D341Med (cell line): ENCODE results near the gene PNPLA5.
A peak's percentile ranks its signal among the peaks of the same experiment; 100 is the strongest.

Experiments
- DNase-seq: peaks from one replicate; pipeline ENCODE4 v3.0.0; 2012; ENCODE audit warnings: low spot score

Gene PNPLA5

DNA sequence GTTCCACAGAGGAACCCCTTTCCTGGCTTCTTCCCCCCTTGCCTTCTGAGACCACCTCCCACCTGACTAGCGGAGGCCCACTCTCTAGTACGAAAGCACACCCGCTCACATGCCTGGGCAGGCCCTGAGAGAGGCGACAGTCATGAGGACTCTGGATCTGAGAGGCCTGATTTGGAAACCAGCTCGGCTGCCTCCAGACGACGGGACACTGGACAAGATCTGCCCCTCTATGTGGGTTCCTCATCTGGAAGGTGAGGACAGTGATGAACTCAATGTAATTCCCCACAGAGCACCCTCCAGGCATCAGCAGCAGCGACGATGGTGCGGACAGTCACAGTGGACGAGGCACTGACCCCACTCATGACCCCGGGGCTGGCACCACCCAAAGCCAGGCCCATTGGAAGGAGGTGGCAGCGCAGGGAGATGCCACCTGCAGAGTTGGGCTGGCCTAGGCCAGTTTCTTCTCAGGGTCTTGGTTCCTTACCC is 37.0 kb downstream of the PNPLA5 start:
- DNase-seq: no peak

DNA sequence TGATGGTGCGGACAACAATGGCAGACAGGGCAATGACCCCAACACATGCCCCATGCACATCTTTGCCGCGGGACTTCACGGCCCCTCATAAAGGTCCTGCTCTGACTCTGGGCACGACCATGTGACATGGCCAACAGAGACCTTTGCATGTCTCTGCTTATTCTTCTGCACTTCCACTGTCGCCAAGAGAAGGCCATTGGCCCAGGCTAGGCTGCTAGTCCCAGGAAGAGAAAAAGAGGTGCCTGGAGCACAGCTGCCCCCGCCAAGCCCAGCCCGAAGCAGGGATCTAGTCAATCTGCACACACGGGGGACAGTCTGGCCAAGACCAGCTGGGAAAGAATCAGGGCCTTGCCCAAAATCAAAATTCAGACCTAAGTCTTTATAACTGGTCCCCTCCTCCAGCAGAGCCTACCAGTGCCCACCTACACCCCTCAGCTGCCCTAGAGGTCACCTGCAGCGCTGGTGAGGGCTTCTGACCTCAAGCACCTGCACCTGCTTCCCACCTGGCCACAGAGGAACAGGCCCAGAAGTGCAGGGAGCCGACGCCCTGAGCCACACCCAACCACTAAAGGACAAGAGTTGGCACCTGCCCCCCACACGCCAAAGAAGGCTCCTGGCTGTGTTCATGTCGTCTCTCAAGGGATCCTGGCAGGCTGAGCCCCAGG is 37.6 kb downstream of the PNPLA5 start:
- DNase-seq: no peak

DNA sequence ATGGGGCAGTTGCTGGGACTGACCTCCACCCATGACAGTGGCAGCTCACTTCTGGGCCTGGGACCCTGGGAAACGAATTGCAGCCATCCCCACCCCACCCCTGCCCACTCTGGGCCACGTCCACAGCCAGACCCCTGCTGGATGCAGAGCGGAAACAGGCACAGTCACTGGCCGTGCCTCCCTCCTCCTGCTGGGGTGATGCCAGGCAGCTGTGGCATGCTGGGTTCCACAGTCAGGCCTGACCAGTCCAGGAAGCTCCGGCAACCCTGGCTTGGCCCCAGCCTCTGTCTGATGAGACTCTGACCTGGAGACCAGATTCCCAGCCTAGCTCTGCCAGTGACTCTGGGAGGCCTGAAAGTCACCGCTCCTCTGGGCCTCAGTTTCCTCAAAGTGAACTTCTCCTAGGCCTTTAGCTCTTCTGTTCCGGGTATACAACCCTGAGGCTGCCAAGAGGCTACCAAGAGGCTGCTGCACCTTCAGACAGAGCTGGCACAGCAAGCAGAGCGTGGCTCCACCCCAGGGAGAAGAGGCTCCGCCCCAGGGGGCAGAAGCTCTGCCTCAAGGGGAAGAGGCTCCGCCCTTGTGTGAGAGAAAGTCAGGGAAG is 38.4 kb downstream of the PNPLA5 start:
- no peak for DNase-seq

DNA sequence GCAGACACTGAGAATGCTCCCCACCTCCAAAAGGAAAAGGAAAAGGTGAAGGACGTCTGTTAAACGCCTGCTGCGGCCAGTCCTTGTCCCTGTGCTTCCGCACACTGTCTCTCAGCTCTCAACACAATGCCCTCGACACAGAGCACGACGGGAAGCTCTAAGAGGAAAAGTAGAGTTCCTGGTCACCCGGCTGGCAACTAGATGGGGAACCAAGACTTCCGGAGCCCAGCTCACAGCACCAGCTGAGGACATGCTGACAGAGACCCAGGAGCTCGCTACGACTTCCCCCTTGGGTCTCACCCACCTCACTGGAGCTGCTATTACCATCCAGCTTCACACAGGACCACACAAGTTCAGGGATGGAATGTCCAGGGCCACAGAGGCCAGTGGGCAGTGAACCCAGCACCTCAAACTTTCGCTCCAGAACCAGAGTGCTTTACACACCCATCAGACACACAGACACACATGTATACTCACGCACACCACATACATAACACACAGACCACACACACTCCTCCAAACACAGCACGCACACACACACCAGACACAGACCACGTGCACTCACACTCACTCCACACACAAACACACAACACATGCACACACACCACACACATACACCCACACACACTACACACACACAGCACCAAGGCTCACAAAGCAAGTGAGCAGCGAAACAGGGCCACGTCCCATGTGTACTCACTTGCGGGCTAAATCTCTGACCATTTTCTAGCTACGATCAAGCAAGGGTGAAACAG is 39.1 kb downstream of the PNPLA5 start:
- DNase-seq: no peak

DNA sequence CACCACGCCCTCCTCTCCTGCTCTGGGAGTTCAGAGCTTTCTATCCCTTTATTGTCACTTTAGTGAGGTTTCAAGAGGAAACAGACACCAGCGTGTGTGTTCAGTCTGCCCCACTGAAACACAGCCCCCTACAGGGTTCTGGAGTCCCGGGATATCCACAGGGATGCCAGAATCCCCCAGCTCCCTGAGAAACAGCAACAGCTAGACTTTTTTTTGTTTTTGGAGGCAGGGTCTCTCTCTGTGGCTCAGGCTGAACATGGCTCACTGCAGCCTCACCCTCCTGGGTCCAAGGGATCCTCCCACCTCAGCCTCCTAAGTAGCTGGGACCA is 39.9 kb downstream of the PNPLA5 start:
- DNase-seq: no peak

DNA sequence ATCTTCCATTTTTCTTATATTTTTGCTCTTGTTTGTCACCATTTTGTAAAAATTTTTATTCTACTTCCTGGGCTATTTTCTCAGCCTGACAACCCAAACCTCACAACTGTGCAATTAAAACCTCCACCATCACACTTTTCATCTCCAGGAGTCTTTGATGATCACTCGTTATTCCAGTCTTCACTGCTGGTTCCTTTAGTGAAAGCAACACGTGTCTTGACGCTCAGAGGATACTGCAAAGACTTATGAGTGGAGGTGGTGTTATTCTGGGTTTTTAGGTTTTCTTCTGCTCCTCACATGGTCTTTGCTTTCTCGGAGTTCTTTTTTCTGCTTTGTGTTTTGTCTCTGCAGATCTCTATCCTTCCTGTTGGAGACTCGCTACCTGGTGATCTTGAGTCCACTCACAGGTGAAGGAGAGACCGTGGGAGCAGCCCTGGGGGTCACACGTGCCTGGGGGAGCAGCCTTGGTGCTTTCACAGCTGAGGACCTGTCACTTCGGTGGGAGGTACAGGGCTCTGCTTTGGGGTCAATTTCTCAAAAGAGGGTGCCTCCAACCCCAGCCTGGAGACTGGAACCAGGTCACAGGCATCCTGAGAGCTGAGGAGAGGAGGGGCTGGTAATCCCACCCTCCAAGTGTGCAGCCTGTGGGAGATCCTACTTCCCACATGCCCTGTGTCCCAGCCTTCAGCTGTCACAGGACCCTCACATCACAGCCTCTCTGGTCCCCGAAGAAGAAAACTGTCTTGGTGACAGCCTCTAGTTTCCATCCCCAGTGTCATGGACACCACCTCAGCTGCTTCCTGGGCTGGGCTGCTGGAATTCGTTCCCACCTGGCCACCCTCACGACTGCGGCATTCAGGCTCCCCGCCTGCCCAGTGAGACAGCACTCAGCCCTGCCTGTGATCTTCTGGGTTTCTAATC is 40.5 kb downstream of the PNPLA5 start:
- DNase-seq: peak; percentile 23

DNA sequence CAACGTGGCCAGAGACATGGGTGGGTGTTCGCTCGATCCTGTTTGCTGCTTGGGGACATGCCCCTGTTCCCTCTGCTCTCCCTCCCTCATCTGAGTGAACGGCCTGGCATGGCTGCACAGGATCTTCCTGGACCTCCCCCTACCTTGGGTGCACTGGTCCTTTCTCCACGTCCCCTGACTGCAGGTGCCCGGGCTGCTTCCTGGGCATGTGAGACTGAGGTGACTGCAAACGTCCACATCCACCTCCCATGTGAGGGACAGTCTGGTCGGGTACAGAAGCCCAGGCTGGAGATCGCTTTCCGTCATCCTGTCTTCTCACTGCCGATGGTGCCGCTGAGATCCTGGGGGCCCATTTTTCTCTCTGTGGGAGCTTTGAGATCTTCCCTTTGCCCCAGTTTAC is 41.3 kb downstream of the PNPLA5 start:
- DNase-seq: no peak

DNA sequence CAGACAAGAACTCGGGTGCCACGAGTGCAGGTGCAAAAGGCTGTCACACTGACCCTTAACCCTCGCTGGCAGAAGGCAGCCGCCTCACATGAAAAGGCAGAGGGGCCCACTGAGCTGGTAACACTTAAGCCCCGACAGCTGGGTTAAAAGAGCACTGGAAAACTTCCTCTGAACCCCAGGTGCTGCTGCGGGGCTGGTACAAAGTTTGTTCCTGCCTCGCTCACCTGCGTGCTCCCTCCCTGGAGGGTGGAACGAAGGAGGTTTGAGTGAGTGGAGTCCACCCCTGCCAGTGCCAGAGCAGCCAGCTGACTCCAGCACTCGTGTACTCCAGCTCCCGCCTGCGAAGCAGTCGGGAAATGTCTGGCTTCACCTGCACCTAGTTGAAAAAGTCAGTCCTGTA is 42.1 kb downstream of the PNPLA5 start:
- DNase-seq: no peak

DNA sequence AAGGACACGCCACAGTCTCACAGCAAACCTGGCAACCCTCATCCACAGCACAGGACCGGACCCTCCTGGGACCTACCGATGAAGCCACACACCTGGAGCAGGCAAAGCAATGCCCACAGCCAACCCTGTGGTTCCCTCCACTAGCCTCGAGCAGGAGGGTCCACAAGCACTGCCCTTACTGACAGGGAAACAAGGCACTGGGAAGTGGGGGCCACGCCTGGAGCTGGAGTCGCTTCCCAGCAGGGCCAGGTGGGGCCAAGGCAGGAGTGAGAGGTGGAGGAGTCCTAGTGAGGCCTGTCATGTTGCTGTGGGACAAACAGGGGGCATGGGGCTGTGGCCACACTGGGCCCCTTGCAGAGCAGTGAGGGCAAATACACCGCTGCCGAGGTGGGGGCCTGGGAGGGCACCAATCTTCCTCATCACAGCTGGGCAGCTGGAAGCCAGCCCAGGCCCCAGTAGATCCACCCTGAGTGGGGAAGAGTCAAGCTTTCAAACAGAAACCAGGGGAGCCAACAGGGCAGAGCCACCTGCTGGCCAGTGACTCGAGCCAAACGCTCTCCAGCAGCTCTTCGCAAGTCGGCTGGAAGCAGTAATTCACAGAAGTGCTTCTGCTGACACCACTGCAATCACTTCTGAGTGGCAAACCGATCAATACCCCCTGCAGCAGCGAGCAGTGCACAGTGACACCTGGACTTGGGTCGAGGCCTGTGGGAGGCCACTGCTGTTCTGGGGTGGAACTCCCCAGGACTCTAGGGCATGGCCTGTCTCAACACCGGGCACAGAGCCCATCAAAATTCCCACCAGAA is 43.2 kb downstream of the PNPLA5 start:
- peak; percentile 62 for DNase-seq

DNA sequence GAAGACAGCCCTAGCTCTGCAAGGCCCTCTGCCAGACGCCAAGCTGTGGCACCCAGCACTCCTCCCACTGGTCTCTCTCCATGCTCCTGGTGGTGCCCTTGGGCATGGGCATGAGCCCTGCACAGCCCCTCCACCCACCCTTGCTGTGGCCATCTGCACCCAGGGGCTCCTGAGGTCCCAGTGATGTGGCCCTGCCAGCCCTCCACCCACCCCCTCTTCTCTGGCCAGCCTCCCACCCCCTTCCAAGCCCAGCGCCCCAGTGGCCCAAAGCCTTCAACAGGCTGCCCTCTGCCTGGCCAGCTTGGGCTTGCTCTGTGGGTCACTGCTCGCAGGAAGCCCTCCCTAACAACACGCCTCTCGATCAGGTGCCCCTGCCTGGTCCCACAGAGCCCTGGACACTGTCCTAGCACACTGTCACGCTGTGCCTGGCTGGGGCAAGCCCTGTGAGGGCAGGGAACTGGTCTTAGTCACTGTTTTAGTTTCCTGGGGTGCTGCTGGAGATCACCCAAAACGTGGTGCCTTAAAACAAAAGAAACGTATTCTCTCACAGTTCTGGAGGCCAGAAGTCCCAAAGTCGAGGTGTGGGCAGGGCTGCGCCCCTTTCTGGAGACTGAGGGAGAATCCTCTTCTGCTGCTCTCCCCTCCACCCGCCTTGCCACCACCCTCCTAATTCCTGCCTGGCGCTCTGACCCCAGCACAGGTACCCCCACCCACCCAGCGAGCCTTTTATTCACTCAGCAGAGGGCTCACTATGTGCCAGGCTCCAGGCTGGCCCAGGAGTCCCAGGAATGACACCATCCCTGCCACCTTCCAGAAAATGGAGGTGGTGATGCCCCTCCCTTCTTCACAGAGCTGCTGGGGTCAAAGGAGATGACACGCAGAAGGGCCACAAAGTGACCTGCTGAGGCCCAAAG is 44.2 kb downstream of the PNPLA5 start:
- DNase-seq: no peak

DNA sequence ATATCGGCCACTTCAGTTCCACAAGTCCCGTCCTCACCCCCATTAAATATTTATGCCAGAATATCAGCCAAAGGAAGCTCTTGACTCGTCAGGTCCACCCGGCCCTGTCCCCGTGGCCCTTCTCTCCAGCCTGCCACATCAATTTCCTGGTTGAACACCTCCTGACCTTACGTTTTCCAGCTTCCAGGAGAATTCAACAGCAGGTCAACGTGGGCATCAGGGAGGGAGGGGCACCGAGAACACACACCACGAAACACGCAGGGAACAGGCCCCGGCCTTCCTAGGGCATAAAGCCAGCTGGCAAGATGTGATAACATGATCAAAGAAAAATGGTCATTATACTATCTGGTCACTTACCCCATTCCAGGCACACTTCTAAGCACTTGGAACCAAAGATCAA is 44.8 kb downstream of the PNPLA5 start:
- DNase-seq: no peak

DNA sequence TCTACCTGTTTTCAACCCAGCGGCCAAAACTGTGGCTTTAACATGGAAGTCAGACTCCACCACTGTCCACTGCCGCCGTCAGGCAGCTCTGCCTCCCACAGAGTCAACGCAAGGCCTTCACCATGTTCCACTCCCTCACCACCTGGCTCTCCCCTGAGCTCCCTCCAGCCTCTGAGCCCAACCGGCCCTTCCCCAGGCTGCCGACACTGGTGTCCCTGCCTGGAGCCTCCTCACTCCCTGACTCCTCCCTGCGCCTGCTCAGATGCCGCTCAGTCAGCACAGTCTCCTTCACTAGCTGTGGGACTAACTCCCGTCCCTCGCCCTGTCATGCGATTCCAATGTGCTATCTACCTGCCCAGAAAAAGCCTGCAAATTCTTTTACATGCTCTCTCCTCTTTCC is 45.8 kb downstream of the PNPLA5 start:
- DNase-seq: no peak

DNA sequence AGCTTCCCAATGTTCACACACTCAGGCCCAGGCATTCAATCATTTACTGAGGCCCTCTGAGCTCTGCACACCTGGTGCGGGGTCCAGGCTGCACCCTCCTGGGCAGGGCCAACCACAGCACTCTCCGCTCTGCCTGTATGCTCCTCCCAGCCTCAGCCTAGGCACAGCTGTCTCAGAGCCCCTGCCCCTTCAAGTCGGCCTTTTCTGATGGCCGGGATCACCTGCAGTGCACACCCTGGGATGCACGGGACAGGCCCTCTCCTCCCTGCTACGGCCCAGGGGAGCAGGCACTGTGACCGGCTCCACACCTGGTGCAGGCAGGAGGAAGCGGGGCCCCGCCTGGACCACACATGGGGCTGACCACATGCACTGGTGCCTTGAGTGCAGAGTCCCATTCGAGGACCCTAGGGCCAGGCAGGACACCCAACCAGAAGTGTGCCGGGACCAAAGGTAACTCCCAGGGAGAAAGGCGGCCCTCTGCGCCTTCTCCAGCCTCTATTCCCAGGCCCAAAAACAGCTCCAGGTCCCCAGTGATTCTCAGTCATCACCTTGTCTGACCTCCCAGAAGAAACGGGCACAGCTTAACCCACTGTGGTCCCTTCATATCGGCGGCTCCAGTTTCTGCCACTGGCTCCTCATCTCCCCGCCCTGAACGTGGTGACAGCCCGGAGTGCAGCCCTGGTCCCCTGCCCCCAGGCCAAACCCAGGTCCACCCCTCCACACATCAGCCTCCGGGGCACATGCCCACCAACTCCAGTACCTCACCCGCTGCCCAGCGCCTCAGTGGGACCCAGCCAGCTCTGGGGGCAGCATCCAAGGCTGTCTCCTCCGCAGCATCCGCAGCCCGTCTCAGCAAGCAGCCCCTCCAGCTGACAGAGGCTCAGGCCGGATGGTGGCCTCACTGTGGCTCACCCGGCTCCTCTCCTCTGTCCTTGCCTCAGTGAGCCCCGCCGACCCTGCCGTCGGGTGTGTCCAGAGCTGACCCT is 47.0 kb downstream of the PNPLA5 start:
- no peak for DNase-seq

DNA sequence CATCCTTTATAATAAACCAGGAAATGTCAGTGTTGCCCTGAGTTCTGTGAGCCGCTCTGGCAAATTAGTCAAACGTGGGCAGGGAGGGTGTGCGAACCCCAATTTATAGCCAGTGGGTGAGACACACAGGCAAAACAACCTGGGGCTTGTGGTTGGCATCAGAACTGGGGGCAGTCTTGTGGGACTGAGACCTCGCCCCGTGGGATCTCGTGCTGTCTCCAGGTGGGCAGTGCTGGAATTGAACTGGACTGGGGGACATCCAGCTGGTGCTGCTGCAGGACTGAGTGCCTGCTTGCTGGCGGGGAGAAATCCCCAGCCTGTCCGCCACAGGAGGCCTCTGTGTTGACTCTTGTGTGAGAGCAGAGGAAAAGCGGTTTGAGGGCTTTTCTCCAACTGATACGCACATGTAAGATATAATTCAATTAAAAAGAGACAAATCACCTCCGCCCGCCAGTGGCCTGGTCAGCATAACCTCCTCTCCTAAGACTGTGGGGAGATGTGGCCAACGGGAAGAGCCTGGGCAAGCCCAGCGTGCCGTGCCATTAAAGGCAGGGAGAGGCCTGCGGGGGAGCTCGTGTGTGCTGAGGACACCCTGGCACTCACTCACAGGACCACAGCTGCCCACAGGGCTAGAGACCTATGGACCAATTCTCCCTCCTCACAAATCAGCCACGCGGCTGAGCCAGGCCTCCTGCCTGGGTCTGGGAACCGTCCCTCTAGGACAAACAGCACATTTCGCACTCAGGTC is 47.9 kb downstream of the PNPLA5 start:
- no peak for DNase-seq

DNA sequence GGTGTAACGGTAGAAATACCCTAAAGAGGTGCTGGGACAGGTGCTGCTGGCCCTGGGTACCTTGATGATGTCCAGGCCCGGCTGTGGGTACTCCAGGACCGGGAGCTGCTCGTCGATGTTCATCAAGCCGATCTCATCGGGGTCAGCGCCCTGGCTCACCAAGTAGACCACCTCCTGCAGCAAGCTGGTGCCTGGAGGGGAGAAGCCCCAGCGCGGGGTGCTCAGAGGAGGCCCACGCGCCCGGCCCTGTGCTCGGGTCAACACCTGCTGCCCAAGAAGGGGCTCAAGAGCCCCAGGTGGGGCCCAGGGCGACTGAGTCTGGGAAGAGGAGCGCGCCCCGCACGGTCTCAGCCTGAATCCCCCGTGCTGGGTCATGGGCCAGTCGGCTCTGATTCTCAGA is 50.1 kb downstream of the PNPLA5 start:
- DNase-seq: no peak

DNA sequence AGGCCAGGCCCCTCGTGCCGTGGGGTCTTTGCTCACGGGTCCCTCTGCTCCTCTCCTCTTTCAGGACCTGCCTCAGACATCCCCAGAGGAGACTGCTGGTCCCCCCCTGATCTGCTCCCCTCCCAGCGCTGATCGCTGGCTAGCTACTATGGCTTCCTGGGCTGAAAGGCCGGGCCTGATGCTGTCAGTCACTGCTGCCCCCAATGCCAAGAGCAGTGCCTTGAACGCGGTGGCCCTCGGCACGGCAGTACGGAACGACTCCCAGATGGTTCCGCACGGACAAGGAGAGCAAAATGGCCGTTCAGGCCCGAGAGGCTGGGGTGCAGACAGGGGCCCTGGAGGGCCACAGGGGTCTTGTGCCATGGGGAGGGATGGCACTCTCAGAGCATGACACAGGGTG is 51.0 kb downstream of the PNPLA5 start:
- DNase-seq: no peak

DNA sequence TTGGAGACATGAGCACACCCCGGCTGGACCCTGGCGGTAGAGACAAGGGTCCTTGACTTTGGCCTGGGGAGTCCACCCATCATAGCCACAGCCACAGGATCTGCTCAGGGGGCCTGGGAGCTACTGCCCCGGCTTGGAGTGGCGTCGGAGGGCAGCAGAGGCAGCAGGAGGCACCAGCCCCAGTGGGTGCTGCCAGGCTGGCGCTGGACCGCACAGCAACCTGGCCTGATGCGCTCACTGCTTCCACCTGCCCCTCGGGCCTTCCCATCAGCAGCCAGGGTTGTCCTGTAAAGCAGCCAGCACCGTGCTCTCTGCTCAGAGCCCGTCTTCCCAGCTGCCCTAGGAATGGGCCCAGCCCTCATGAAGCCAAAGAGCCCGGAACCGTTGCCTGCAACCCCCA is 51.4 kb downstream of the PNPLA5 start:
- DNase-seq: no peak

DNA sequence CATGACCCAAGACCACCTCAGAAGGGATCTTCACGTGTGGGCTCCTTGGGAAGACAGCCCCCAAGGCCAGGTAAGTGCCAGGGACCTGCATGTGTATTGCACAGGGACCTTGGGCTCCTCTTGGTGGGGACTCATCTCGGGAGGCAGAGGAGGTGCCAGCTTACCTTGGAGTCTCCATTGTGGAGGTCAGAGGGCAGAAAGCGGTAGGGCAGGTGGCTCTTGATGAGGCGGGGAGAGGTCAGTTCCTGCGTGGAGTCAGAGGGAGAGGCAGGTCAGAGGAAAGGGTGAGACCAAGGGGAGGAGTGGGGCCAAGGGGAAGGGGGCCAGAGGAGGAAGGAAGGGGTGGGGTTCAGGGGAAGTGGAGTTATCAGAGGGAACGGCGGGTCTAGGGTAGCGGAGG is 52.0 kb downstream of the PNPLA5 start:
- no peak for DNase-seq
